RWPE2 (cell line): ENCODE data around the gene METAP1D.

ENCODE experiments used
- ATAC-seq: fragments of 200-7000 bp; cut with Tn5 transposase; 3 replicates; pipeline ENCODE4 v1.9.1; 2021; ENCODE audit warnings: low read depth
- DNase-seq: peaks from one replicate; pipeline ENCODE4 v3.0.0-alpha.2; 2020; ENCODE audit warnings: low spot score
- H3K27ac ChIP-seq: fragments of 450-650 bp; 2 replicates; pipeline ENCODE4 v1.5.1; 2017; ENCODE audit warnings: mild to moderate bottlenecking; ENCODE audit not compliant: poor library complexity, severe bottlenecking
- H3K27me3 ChIP-seq: fragments of 250-450 bp; sonication (Bioruptor Pico); 2 replicates; pipeline ENCODE4 v1.5.1; 2021; ENCODE audit warnings: mild to moderate bottlenecking, moderate library complexity; ENCODE audit not compliant: insufficient read depth, poor library complexity, severe bottlenecking
- H3K36me3 ChIP-seq: fragments of 250-450 bp; sonication (Bioruptor Pico); 2 replicates; pipeline ENCODE4 v1.5.1; 2020; ENCODE audit warnings: low read depth, mild to moderate bottlenecking, moderate library complexity
- H3K4me1 ChIP-seq: fragments of 250-450 bp; sonication (Bioruptor Pico); 2 replicates; pipeline ENCODE4 v1.5.1; 2021; ENCODE audit warnings: mild to moderate bottlenecking, moderate library complexity; ENCODE audit not compliant: insufficient read depth, poor library complexity, severe bottlenecking
- H3K4me3 ChIP-seq: fragments of 250-450 bp; sonication (Bioruptor Pico); 2 replicates; pipeline ENCODE4 v1.5.1; 2021; ENCODE audit warnings: mild to moderate bottlenecking, moderate library complexity; ENCODE audit not compliant: severe bottlenecking
- H3K9me3 ChIP-seq: fragments of 250-450 bp; sonication (Bioruptor Pico); 2 replicates; pipeline ENCODE4 v1.5.1; 2021; ENCODE audit warnings: mild to moderate bottlenecking, moderate library complexity; ENCODE audit not compliant: severe bottlenecking
- CTCF ChIP-seq: fragments of 450-650 bp; IDR thresholded peaks from one replicate; pipeline ENCODE4 v1.5.1; 2017; ENCODE audit warnings: mild to moderate bottlenecking, moderate library complexity; ENCODE audit not compliant: poor library complexity, severe bottlenecking

METAP1D gene

GRCh38 chr2:172072706-172073105 lies 73.0 kb downstream of the METAP1D start:
- no peaks in the 10 kb centered on the region for H3K27me3 ChIP-seq
- no peaks in the 10 kb centered on the region for H3K9me3 ChIP-seq
- H3K4me1 ChIP-seq = no peaks in the 10 kb centered on the region
- TF ChIP-seq CTCF = no peak
- no peaks in the 10 kb centered on the region; the same call in 1 of the 2 replicates for H3K36me3 ChIP-seq
- H3K4me3 ChIP-seq = no peak overlapping the region
- no peak for ATAC-seq
- DNase-seq = no peak
- no peak overlapping the region for H3K27ac ChIP-seq

- no peak for TF ChIP-seq CTCF
- Histone ChIP-seq H3K4me1 (no peaks in the 10 kb centered on the region), H3K4me3 (no peak overlapping the region), H3K27ac (no peak overlapping the region), H3K9me3 (no peaks in the 10 kb centered on the region), H3K36me3 (no peaks in the 10 kb centered on the region; the same call in 1 of the 2 replicates), H3K27me3 (no peaks in the 10 kb centered on the region)
- ATAC-seq (no peak), DNase-seq (no peak)
Measured at GRCh38 chr2:172073518-172073917, 73.8 kb downstream of the METAP1D start.

- no peak for TF ChIP-seq CTCF
- ATAC-seq = no peak
- Histone ChIP-seq H3K9me3 (no peaks in the 10 kb centered on the region), H3K27me3 (no peaks in the 10 kb centered on the region), H3K4me3 (no peak overlapping the region), H3K4me1 (no peaks in the 10 kb centered on the region), H3K36me3 (no peaks in the 10 kb centered on the region; the same call in 1 of the 2 replicates), H3K27ac (no peak overlapping the region)
- DNase-seq = no peak
Measured at GRCh38 chr2:172074254-172074653, 74.5 kb downstream of the METAP1D start.

GRCh38 chr2:172079416-172079815 lies 79.7 kb downstream of the METAP1D start:
- H3K27me3 ChIP-seq = peaks cover 15% of the 10 kb centered on the region
- TF ChIP-seq CTCF = no peak
- H3K4me1 ChIP-seq = peaks cover 4% of the 10 kb centered on the region
- no peak overlapping the region for H3K4me3 ChIP-seq
- DNase-seq (no peak), ATAC-seq (no peak)
- no peaks in the 10 kb centered on the region; the same call in 1 of the 2 replicates for H3K36me3 ChIP-seq
- H3K27ac ChIP-seq = no peak overlapping the region
- H3K9me3 ChIP-seq = no peaks in the 10 kb centered on the region

GRCh38 chr2:172079838-172080640 lies 80.3 kb downstream of the METAP1D start:
- Histone ChIP-seq H3K27ac (no peak overlapping the region), H3K4me1 (peaks cover 4% of the 10 kb centered on the region), H3K27me3 (peaks cover 15% of the 10 kb centered on the region), H3K36me3 (no peaks in the 10 kb centered on the region), H3K4me3 (no peak overlapping the region), H3K9me3 (no peaks in the 10 kb centered on the region)
- ATAC-seq (no peak), DNase-seq (no peak)
- TF ChIP-seq CTCF = no peak
